AG09319 (cell line): Measurements from ENCODE around the gene PDZRN3.

Source experiments
- DNase-seq: peaks from one replicate; pipeline ENCODE4 v3.0.0-alpha.2; 2010; ENCODE audit warnings: low read depth; ENCODE audit errors: extremely low read depth
- TF ChIP-seq, protein P1 (sequence below): IDR thresholded peaks from 2 replicates; pipeline ENCODE4 v1.5.1; 2011; ENCODE audit warnings: low read depth, mild to moderate bottlenecking, inconsistent platforms, low read length, moderate library complexity

Gene PDZRN3

DNA sequence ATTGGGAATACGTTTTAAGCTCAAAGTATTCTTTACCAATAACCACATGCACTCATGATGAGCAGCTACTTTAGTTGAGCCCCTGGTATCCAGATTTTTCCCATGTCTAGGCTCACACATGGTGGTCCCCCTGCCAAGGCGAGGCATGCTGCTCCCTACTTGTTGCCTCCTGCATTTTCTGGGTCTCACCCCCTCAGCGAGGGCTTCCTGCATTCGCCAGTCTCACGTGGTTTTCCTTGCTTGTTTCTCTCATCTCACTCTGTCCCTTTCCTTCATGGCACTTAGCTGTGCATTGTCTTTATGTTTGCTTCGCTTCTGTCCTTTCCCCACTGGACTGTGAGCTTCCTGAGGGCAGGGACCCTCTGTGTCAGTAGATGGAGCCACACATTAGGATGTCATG is 99.2 kb downstream of the PDZRN3 start:
- TF ChIP-seq, protein P1, sequence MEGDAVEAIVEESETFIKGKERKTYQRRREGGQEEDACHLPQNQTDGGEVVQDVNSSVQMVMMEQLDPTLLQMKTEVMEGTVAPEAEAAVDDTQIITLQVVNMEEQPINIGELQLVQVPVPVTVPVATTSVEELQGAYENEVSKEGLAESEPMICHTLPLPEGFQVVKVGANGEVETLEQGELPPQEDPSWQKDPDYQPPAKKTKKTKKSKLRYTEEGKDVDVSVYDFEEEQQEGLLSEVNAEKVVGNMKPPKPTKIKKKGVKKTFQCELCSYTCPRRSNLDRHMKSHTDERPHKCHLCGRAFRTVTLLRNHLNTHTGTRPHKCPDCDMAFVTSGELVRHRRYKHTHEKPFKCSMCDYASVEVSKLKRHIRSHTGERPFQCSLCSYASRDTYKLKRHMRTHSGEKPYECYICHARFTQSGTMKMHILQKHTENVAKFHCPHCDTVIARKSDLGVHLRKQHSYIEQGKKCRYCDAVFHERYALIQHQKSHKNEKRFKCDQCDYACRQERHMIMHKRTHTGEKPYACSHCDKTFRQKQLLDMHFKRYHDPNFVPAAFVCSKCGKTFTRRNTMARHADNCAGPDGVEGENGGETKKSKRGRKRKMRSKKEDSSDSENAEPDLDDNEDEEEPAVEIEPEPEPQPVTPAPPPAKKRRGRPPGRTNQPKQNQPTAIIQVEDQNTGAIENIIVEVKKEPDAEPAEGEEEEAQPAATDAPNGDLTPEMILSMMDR: no peak
- DNase-seq: no peak

GRCh38 chr3:73523661-73524060 is 101.1 kb downstream of the PDZRN3 start:
- TF ChIP-seq, protein P1: no peak
- DNase-seq: no peak

DNA sequence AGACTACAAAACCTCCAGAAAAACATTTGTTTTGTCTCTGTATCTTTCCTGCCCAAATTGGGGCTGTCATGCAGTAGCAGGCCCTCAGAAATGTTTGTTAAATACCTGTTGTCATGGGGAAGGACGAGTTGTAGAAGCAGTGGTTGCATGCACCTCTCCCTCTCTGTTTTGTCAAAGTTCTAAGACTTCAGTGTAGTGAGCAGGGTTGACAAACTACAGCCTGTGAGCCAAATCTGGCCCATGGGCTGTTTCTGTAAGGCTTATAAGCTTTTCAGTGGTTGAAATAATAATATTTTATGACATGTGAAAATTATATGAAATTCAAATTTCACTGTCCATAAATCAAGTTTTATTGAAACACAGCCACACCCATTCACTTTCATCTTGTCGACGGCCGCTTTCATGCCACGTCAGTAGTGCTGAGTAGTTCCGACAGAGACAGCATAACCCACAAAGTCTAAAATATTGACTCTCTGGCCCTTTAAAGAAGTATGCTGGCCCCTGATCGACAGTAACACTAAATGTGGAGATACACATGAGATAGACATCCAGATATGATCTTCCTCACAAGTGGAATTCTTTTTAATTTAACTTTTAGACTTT is 102.9 kb downstream of the PDZRN3 start:
- TF ChIP-seq, protein P1: no peak

DNA sequence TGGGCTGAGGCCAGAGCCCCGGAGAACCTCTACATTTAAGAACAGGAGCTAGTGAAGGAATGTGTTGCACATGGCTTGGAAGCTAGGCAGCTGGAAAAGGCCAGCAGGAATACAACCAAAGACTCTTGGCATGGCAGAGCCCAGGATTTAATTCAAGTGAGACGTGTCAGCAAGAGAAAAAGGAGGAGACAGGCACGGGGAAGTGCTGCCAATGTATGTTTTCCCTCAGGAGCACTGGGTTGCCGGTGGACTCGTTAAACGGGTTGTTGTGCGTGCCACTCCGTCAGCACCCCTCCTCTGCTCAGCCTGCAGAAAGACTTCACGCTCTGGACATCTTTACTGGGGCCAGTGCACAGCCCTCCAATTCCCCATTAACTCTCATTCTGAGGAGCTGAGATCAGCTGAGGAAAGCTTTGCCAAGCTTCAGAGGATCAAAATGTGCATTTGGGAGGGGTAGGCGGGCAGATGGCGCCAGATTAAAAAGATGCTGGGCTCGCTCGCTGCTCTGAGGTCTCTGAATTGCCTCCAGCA is 103.7 kb downstream of the PDZRN3 start:
- peak; percentile 64 for DNase-seq
- TF ChIP-seq, protein P1: peak; percentile 22

More for the DNA sequence above, 102.9 kb downstream of the PDZRN3 start:
- no peak for DNase-seq

GRCh38 chr3:73516631-73517030 is 108.1 kb downstream of the PDZRN3 start:
- TF ChIP-seq, protein P1: no peak
- DNase-seq: no peak

DNA sequence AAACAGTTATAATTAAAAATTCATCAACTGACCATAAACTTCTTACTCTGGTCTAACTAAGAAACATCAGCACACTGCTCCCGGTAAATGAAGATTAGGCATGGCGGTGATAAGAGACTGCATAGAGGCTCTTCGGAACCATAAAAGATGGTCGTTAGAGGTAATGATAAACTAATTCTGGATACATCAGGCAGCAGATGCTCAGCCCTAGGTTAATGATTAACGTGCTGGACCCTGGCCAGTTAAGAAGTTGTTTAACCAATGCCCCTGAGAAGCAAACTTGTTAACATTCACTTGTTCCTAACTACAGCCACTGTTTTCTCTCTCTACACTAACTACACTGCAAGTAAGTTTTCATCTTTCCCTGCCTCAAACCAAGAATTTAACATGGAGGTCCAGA is 111.5 kb downstream of the PDZRN3 start:
- TF ChIP-seq, protein P1: no peak
- no peak for DNase-seq

DNA sequence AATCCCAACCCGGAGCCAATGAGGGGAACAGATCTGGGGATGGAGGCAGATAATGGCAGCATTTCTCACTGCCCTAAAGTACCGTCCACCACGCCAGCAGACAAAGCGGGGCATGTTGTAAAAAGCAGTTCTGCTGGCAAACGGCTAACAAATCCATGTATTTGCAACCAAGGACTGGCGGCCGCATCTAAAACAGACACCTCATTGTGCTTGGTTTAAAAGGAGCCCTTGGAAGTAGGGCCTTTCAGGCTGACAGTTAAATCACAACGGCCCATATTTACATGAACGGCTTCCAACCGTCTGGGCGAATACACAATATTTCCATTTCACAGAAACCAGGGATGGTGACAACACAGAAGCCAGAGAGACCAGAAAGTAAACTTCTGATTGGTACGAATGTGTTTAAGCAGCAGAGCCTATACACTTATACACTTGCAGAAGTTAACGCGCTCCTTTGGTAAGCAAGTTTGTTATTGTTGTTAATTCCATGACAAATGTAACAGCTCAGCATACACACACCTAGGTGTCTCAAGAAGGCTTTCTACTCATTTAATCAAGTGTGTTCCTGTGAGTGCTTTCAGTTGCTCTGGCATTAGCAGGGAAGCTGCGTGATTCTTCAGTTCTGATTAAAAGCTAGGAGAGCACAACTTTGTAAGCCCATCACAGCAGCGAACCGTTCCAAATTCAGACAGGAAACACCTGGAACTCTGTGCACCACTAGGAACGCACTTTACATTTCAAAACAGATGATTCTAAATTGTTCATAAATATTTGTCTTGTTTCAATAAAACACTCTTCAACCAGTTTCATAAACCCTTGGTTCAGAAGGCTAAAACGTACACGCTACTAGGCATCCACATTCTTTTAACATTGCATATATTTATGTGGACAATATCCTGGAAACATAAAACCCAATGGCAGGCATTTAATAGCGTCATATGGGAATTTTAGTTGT is 112.9 kb downstream of the PDZRN3 start:
- no peak for DNase-seq
- TF ChIP-seq, protein P1: no peak
